ENCODE data around the gene FERMT3.
"Not testable (repeated sequence)": the region's sequence is repeated elsewhere in the genome, so short reads cannot be mapped to it uniquely, and the experiment has no call there.

FERMT3 gene

DNA sequence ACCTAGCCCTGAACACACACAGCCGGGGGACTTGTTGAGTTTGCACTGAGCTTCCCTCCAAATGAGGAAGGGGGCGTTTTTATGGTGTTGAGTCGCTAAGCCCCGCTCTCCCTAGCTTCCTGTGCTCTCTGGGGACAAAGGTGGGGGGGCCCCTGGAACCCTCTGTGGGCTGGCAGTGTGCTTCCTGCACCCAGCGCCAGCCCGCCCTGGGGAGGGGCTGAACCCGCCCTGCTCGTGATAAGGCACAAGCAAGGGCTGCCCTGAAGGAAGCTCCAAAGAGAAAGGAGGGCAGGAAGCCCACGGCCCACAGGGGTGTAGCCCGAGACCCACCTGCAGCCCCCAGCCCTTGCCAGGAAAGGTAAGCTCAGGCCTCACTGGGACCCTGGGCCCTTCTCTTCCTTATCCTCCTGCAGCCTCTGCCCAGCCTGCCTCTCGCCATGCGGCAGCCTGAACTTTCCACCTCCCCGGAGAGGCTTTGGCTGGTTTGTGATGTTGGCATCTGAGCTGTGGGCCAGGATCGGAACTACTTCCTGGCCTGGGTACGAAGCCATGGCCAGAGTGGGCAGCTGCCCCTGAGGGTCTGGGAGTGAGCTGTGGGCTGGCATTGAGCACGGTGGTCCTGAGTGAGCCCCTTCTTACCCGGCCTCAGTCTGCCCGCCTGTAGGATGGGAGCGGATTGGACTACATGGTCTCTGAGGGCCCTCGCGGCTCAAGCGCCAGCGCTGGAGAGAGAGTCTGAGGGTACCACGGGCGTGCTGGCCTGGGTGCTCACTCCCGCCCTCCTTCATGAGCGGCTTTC lies at the start of gene FERMT3:
Gene FERMT3 (plus strand): TSS at position 265 of the 799 bp plus-strand sequence. CDS start 644 bp downstream, outside the sequence.
- Mint-ChIP-seq H3K27me3 (no peaks in the 10 kb centered on the region), H3K27ac (peak within 1 kb of the TSS; percentile 98), H3K4me3 (peak within 1 kb of the TSS; percentile 92 to 95), H3K36me3 (peaks cover 63 to 82% of the 10 kb centered on the region in 2 donors), H3K9me3 (no peaks in the 10 kb centered on the region), H3K4me1 (peaks cover 45 to 81% of the 10 kb centered on the region in 2 donors)
- ATAC-seq (replicated peaks) (peak; percentile 69 to 70), DNase-seq (peak; percentile 79)

DNA sequence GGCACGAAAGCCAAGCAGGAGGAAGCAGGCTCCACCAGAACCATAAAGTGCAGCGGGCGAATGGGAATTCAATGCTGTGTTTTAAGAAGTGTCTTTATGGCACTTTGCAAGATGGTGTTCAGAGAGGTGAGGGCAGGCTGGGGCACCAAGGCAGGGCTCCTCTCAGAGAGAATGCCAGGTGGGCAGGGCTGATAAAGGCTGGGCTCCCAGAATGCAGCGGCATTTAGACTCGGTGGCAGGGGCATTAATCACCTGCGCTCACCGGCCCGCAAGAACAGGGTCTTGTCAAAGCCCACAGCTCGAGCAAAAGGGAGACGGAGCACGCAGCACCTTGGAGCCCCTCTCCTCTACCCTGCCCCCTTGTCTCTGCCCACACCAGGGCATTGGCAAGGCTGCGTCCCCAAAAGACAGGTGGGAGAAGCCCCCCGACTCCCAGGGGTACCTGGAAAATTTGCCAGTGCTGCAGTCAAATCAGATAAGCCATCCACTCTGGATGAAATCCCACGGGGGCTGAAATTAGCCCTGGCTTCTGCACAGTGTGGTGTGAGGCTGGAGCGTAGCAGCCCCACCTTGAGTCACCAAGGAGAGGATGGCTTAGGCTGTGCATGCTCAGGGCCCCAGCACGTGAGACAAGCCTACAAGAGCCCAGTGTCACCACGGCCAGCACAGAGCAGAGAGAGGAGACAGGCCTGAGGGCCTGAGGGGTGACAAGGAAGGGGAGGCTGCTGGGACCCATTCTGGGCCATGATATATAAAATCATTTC lies 48.7 kb upstream of the FERMT3 start:
- ATAC-seq (replicated peaks) (no peak), DNase-seq (no peak)
- no peak overlapping the region for H3K4me3 Mint-ChIP-seq
- H3K36me3 Mint-ChIP-seq = peaks cover 0 to 4% of the 10 kb centered on the region in 2 donors
- H3K27me3 Mint-ChIP-seq = peaks cover 7 to 9% of the 10 kb centered on the region in 2 donors
- peaks cover 10 to 16% of the 10 kb centered on the region in 2 donors for H3K4me1 Mint-ChIP-seq
- no peak overlapping the region for H3K27ac Mint-ChIP-seq
- peaks cover 0 to 4% of the 10 kb centered on the region in 2 donors for H3K9me3 Mint-ChIP-seq

DNA sequence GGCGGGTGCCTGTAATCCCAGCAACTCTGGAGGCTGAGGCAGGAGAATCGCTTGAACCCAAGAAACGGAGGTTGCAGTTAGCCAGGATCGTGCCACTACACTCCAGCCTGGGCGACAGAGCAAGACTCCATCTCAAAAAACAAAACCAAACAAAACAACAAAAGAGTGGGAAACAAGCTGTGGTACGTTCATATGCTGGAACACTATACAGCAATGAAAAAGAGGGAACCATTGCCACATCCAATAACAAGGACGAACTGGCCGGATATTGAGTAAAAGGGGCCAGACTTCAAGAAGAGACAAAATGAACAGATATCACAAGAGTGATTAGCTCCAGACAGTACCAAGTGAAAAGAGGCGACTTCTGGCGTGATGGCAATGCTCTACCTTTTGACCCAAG lies 45.5 kb upstream of the FERMT3 start:
- H3K27me3 Mint-ChIP-seq = no peaks in the 10 kb centered on the region
- H3K9me3 Mint-ChIP-seq = peaks cover 0 to 4% of the 10 kb centered on the region in 2 donors
- DNase-seq = no peak
- no peak overlapping the region for H3K4me3 Mint-ChIP-seq
- no peak for ATAC-seq (replicated peaks)
- H3K27ac Mint-ChIP-seq = no peak overlapping the region
- H3K4me1 Mint-ChIP-seq = peaks cover 3 to 8% of the 10 kb centered on the region in 2 donors
- peaks cover 1 to 4% of the 10 kb centered on the region in 2 donors for H3K36me3 Mint-ChIP-seq

DNA sequence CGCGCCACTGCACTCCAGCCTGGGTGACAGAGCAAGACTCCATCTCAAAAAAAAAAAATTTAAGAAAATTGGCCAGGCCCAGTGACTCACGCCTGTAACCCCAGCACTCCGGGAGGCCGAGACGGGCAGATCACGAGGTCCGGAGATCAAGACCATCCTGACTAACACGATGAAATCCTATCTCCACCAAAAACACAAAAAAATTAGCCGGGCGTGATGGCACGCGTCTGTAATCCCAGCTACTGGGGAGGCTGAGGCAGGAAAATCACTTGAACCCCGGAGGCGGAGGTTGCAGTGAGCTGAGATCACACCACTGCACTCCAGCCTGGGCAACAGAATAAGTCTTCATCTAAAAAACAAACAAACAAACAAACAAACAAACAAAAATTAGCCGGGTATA lies 43.8 kb upstream of the FERMT3 start:
- H3K36me3 Mint-ChIP-seq; H3K9me3 Mint-ChIP-seq; H3K4me3 Mint-ChIP-seq; ATAC-seq (replicated peaks); H3K27ac Mint-ChIP-seq; DNase-seq; H3K27me3 Mint-ChIP-seq: not testable (repeated sequence)
- H3K4me1 Mint-ChIP-seq = peaks cover 8 to 15% of the 10 kb centered on the region in 2 donors

DNA sequence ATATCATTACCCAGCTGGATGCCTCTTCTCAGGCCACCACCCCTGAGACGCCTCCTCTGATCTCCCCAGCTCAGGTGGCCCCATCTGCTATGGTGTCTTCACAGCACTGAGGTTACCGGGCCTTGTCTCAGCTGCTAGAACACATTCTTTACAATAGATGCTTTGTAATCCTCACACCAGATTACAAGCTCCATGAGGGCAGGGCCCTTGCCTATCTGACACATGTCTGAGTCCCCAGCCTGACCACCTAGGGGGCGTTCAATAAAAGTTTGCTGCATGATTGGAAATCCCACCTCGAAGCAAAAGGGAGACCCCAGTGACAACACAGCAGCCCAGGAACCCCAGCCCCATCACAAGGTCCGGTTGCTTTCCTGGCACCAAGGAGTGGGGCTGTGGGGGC lies 42.6 kb upstream of the FERMT3 start:
- Mint-ChIP-seq H3K36me3 (peaks cover 1 to 4% of the 10 kb centered on the region in 2 donors), H3K4me3 (no peak overlapping the region), H3K4me1 (peaks cover 8 to 15% of the 10 kb centered on the region in 2 donors), H3K27me3 (no peaks in the 10 kb centered on the region), H3K9me3 (peaks cover 0 to 4% of the 10 kb centered on the region in 2 donors), H3K27ac (no peak overlapping the region)
- ATAC-seq (replicated peaks) = no peak
- DNase-seq = no peak

DNA sequence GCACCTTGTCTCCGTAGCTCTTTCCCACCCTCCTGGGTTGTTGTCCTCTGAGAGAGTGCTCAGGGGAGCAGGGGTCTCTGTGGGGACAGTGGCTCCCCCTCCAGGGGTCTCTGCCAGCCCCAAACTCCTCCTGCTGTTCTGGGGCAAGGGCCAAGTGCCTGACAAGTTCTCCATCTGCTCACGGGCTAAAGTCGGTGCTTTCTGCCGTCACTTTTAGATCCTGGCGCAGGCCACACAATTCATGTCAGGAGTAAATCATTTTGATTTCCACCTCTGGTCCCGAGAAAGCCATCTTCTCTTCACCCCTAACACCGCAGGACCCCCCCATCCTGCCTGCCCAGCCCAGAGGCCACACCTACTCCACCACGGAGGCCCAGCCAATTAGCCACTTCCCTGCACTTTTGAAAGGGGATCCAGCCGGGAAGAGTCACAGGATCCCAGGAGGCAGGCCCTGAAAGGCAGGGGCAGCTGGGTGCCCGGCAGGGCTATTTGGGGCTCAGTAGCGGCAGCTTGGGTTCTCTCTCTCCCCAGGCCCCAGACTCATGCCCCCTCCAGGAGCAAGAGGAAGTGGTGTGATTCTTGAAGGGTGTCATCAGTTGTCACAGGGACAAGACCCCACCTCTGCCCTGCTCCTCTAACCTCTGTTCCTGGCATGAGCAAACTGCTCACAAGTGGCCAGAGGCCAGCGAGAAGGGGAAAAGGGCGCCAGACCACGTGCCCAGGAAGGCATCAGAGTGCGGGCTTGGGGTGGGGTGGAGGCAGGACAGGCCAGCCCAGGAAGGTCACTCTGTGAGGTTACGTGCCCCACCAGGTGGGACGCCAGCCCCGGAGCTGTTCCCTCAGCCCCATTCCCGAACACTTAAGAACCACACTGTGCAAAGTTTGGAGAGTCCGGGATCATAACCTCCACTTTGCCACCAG lies 41.9 kb upstream of the FERMT3 start:
- no peak for ATAC-seq (replicated peaks)
- peak overlapping the region; percentile 71 for H3K27ac Mint-ChIP-seq
- peaks cover 1 to 4% of the 10 kb centered on the region in 2 donors for H3K36me3 Mint-ChIP-seq
- DNase-seq = no peak
- H3K4me3 Mint-ChIP-seq = peak overlapping the region; percentile 85 to 95
- H3K4me1 Mint-ChIP-seq = peaks cover 8 to 15% of the 10 kb centered on the region in 2 donors
- no peaks in the 10 kb centered on the region for H3K27me3 Mint-ChIP-seq
- peaks cover 0 to 4% of the 10 kb centered on the region in 2 donors for H3K9me3 Mint-ChIP-seq

DNA sequence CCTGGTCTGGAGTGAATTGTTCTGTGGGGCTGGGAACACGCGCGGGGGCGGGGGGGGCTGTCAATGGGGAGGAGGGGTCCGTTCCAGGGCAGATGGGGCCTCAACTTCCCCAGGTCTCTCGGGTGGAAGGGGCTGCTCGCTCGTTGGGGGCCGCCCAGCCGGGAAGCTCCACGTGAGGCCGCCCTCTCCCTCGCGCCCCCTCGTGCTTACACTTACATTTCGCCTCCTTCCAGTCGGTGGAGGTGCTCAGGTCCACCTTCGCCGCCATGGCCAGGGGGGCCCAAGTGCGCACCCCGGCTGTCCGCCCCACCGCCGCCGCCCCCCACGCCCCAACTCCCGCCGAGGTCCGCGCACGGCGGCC lies 41.1 kb upstream of the FERMT3 start:
- Mint-ChIP-seq H3K9me3 (peaks cover 0 to 4% of the 10 kb centered on the region in 2 donors), H3K4me3 (peak overlapping the region; percentile 85 to 95), H3K36me3 (peaks cover 4% of the 10 kb centered on the region in 2 donors), H3K27ac (no peak overlapping the region), H3K4me1 (peaks cover 8 to 15% of the 10 kb centered on the region in 2 donors), H3K27me3 (no peaks in the 10 kb centered on the region)
- DNase-seq = no peak
- peak; percentile 13 for ATAC-seq (replicated peaks)

DNA sequence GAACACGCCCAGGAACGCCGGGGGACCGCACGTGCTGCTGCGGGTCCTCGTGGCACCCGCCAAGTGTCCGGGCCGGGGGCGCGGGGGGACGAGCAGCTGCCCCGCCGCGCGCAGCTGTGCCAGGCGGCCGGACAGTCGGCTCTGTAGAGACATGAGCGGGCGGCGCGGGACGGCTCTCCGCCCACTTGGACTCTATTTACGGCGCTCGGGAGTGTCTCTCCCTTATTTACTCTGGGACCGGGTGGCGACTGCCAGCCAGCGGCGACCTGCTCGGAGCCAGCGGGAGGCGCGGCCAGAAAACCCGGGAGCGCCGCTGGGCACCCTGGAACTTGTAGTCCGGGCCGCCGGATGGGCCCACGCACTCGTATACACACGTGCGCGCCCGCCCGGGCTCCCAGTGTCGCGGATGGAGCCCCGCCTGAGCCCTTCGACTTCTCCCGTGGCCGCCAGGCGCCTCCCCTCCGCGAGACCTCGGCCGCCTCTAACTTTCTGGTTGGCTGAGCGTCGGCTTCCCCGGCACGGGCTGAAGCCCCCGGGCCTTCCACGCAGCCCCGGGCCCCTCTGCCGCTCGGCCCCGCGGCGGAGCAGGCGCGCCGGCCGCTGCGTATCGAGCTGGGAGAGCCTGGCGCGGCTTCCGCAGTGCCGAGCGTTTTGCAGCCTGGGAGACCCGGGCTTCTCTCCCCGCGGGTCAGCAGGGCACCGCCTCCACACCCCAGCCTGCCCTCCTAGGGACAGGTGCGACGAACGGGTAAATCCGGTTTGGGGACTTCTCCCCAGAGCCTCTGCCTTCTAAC lies 40.5 kb upstream of the FERMT3 start, which contains the start of gene MACROD1:
Gene MACROD1 (minus strand): TSS at position 272 of the 794 bp plus-strand sequence. CDS start 119 bp downstream, at position 153.
- Mint-ChIP-seq H3K27me3 (no peaks in the 10 kb centered on the region), H3K4me1 (peaks cover 8 to 15% of the 10 kb centered on the region in 2 donors), H3K9me3 (peaks cover 0 to 2% of the 10 kb centered on the region in 2 donors), H3K27ac (peak within 1 kb of the TSS; percentile 85), H3K36me3 (peaks cover 2 to 4% of the 10 kb centered on the region in 2 donors), H3K4me3 (peak within 1 kb of the TSS; percentile 85 to 95)
- DNase-seq = peak; percentile 70
- peak; percentile 94 to 96 for ATAC-seq (replicated peaks)

DNA sequence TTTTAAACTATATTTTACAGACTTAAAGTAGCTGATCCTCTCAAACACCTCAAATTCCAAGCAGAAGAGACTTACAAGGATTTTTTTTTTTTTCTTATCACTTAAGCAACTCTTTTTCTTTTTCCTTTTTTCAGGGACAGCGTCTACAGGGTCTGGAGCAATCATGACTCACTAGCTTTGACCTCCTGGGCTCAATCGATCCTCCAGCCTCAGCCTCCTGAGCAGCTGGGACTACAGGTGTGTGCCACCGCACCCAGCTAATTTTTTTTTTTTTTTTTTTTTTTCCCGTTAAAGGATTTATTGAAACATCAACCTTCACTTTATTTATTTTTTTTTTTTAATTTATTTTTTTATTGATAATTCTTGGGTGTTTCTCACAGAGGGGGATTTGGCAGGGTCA lies 36.1 kb upstream of the FERMT3 start:
- ATAC-seq (replicated peaks) (no peak), DNase-seq (no peak)
- no peak overlapping the region for H3K4me3 Mint-ChIP-seq
- peaks cover 4 to 8% of the 10 kb centered on the region in 2 donors for H3K36me3 Mint-ChIP-seq
- H3K27me3 Mint-ChIP-seq = no peaks in the 10 kb centered on the region
- H3K27ac Mint-ChIP-seq = no peak overlapping the region
- H3K4me1 Mint-ChIP-seq = peaks cover 10 to 14% of the 10 kb centered on the region in 2 donors
- no peaks in the 10 kb centered on the region for H3K9me3 Mint-ChIP-seq

DNA sequence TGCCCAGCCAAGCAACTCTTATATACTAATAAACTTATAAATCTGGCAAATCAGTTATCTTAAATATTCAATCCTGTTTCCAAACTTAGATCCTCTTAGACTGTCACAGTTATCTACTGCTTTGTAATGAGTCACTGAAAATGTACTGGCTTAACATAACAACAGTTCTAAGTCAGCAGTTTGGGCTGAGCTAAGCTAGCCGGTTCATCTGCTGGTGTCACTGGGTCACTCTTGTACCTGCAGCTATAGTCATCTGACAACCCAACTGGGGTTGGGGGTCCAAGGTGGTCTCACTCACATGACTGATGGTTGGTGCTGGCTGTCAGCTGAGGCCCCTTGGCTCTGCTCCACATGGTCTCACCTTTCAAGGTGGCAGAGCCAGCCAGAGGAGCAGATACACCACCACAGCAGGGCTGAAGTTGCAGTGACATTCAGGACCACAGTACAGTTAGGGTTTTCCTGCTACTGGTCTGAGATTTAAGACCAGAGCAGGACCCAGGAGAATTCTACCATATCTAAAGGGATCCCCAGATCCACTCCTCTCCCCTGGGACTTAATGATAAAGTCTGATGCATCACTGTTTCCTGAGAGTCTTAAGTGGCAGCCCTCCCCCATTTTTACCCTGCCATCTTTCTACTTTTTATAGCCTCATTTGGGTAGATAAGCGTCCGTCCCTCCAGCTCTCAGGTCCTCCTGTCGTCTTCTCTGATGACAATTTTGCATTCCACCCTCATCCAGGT lies 32.7 kb upstream of the FERMT3 start:
- Mint-ChIP-seq H3K36me3 (peaks cover 7 to 15% of the 10 kb centered on the region in 2 donors), H3K9me3 (peaks cover 0 to 3% of the 10 kb centered on the region in 2 donors), H3K27me3 (no peaks in the 10 kb centered on the region), H3K27ac (no peak overlapping the region), H3K4me1 (peaks cover 15 to 25% of the 10 kb centered on the region in 2 donors), H3K4me3 (no peak overlapping the region)
- no peak for DNase-seq
- ATAC-seq (replicated peaks) = no peak

DNA sequence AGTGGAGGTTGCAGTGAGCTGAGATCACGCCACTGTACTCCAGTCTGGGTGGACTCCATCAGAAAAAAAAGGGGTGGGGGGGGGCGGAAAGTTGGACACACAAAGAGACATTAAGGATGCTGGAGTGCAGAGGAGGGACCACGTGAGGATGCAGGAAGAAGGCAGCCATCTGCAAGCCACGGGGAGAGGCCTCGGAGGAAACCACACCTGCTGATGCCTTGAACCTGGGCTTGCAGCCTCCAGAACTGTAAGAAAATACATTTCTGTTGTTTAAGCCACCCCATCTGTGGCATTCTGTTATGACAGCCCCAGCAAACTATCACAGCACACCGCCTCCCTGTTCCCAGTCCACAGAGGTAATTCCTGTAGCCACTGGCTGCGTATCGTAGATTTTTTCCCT lies 29.8 kb upstream of the FERMT3 start:
- H3K4me1 Mint-ChIP-seq = peaks cover 24 to 41% of the 10 kb centered on the region in 2 donors
- H3K27ac Mint-ChIP-seq = no peak overlapping the region
- no peak overlapping the region for H3K4me3 Mint-ChIP-seq
- peaks cover 5 to 16% of the 10 kb centered on the region in 2 donors for H3K36me3 Mint-ChIP-seq
- H3K27me3 Mint-ChIP-seq = no peaks in the 10 kb centered on the region
- DNase-seq (no peak), ATAC-seq (replicated peaks) (no peak)
- peaks cover 0 to 4% of the 10 kb centered on the region in 2 donors for H3K9me3 Mint-ChIP-seq

DNA sequence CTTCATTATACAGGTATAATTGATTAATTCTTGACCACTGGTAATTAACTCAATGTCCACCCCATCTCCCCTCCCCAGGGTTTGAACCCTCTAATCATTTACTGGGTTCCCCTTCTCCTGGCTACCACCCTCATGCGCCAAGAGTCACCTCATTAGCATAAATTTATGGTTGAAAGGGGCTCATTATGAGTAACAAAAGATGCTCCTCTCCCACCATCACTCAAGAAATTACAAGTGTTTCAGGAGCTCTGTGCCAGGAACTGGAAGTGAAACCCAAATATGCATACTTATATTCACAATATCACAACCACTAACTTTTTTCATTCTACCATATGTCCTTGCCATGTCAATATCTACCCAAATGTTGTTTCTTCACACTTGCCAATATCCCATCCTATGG lies 28.3 kb upstream of the FERMT3 start:
- peak overlapping the region; percentile 62 for H3K27ac Mint-ChIP-seq
- DNase-seq (peak; percentile 26), ATAC-seq (replicated peaks) (peak; percentile 85 to 89)
- H3K9me3 Mint-ChIP-seq = peaks cover 0 to 4% of the 10 kb centered on the region in 2 donors
- peak overlapping the region in 1 of 2 donors; percentile 11 for H3K4me3 Mint-ChIP-seq
- peaks cover 30 to 50% of the 10 kb centered on the region in 2 donors for H3K4me1 Mint-ChIP-seq
- no peaks in the 10 kb centered on the region for H3K27me3 Mint-ChIP-seq
- peaks cover 5 to 21% of the 10 kb centered on the region in 2 donors for H3K36me3 Mint-ChIP-seq

Data from stimulated activated naive B cell treated with anti-CD40 and anti-IgM and Interleukin-4, amounts not matched to agents 10 μg/mL and 1 μg/mL and 100 μg/mL, for 72 hours (primary cell).